GM13976 (cell line): Measurements from ENCODE around the gene NAT8L.
"Not testable (repeated sequence)": the region's sequence is repeated elsewhere in the genome, so short reads cannot be mapped to it uniquely, and the experiment has no call there.

ENCODE experiments used
- DNase-seq: peaks from one replicate; pipeline ENCODE4 v3.0.0; 2012; ENCODE audit warnings: low spot score
- CTCF ChIP-seq: IDR thresholded peaks from 2 replicates; pipeline ENCODE4 v1.5.1; 2012; ENCODE audit warnings: borderline replicate concordance, mild to moderate bottlenecking; ENCODE audit not compliant: insufficient read depth; ENCODE audit errors: extremely low read depth, missing control alignments, control extremely low read depth
- in situ Hi-C: fragments of 300-500 bp; cut with MboI; formaldehyde crosslinking; loops from one replicate; pipeline ENCODE4 v1.12.0; 2022; ENCODE audit warnings: low sequenced_read_pairs, mixed read lengths, inconsistent platforms; ENCODE audit not compliant: unreplicated experiment

NAT8L gene

DNA sequence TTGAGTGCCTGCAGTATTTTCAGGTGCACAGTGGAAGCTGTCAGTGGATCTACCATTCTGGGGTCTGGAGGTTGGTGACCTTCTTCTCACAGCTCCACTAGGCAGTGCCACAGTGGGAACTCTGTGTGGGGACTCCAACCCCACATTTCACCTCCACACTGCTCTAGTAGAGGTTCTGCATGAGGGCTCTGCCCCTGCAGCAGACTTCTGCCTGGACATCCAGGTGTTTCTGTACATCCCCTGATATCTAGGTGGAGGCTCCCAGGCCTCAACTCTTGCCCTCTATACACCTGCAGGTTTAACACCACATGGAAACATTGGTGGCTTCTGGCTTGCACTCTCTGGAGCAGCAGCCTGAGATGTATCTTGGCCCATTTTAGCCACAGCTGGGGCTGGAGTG, 33.3 kb upstream of the NAT8L start:
- in situ Hi-C loops = no loop called here
- no peak for DNase-seq

DNA sequence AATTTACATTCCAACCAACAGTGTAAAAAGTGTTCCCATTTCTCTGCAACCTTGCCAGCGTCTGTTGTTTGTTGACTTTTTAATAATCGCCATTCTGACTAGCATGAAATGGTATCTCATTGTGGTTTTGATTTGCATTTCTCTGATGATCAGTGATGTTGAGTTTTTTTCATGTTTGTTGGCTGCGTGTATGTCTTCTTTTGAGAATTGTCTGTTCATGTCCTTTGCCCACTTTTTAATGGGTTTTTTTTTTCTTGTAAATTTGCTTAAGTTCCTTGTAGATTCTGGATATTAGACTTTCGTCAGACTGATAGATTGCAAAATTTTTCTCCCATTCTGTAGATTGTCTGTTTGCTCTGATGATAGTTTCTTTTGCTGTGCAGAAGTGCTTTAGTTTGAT, 32.0 kb upstream of the NAT8L start:
- in situ Hi-C loops, DNase-seq: not testable (repeated sequence)

More for the DNA sequence above, 33.3 kb upstream of the NAT8L start:
- TF ChIP-seq CTCF = no peak

GRCh38 chr4:2031161-2031560, 28.0 kb upstream of the NAT8L start:
- in situ Hi-C loops, DNase-seq: not testable (repeated sequence)

DNA sequence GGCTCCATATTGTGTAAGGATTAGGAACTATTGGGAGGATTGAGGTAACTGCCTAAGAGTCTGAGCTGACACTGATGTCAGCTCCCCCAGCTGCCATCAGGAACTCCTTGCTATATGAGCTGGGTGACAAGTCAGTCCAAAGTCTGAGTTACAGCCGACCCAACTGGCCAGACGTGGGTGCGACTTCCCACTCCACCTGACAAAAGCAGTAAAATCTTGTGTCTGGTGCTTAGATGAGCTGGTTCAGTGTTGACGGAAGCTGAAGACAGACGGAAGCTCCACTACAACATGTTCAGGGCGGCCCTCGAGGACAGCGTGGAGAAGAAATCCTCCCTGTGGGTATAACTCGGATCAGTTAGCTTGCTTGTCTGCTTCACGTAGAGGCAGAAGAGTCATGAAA, 22.8 kb upstream of the NAT8L start:
- in situ Hi-C loops = no loop called here
- peak; percentile 6 for DNase-seq
- TF ChIP-seq CTCF = no peak

DNA sequence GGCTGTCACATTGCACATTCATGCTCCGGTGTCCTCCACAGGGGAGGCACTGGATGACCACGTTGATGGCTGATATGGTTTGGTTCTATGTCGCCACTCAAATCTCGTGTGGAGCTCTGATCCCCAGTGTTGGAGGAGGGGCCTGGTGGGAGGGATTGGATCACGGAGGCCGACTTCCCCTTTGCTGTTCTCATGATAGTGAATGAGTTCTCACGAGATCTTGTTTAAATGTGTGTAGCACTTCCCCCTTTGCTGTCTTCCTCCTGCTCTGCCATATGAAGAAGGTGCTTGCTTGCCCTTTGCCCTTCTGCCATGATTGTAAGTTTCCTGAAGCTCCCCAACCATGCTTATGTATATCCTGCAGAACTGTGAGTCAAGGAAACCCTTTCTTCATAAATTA, 22.3 kb upstream of the NAT8L start:
- no peak for DNase-seq
- in situ Hi-C loops = no loop called here
- TF ChIP-seq CTCF = no peak

- no peak for TF ChIP-seq CTCF
- no peak for DNase-seq
- in situ Hi-C loops = no loop called here
Observed at GRCh38 chr4:2040391-2041238, 18.5 kb upstream of the NAT8L start.

DNA sequence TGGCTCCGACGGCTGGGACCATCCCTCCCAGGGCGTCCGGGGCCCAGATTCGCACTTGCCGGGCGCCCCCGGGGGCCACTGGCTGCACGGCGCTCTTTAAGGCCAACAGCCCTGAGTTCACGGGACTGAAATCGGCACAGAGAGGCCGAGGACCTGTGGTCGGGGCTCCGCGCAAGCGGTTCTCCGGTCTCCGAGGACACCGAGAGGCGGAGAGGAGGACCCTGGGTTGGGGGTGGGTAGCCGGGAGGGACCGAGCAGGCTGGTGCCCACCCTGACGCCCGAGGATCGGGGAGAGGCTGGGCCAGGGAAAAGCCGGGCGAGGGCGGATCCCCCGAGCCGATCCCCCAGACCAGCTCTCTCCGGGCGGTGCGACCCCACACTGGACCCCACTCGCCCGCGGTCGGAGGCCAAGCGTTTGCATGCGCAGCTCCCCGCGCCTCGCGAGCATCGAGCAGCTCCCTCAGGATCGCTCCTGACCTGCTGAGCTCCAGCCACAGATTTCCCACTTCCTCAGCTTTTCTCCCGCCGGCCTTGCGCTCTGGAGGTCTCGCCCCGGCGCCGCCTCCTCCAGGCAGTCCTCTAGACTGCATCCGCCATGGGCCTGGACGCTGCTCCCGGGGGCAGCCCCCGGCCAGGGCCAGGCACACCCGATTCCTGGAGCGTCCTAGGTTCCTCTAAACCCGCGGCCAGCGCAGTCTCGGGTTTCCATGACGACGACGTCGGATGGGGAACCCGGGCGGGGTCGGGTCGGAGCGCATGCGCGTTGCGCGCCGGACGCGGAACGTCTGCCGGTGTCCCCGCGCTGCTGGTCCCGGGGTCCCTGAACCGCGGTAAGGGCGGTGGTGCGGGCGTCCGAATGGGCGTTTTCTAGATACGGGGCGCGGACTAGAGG, 17.6 kb upstream of the NAT8L start:
- in situ Hi-C loops = no loop called here
- no peak for TF ChIP-seq CTCF
- DNase-seq = peak; percentile 97
